Activated gamma-delta T cell (primary cell): ENCODE results near the gene TMUB1.

Source experiments
- DNase-seq: peaks from one replicate; lab custom pipeline; 2025; lab: John Stamatoyannopoulos, UW

TMUB1 gene

DNA sequence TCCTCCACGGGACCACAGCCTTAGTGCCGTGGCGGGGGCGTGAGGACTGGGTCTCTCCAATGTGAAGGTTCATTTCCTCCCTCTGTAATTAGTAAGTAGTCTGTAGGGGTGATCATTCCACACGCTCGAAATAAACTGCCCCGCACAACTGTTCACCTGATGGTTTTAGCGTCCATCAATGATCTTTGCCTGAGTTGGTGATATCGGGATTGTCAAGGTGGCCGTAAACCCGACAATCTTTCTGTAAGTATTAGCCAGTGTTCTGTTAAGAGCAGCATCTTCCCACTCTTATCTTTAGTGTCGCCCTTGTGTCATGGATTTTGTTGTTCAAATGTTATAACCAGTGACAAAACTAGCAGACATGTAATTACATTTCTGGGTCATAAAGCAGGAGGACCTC lies 20.7 kb upstream of the TMUB1 start:
- DNase-seq: no peak

DNA sequence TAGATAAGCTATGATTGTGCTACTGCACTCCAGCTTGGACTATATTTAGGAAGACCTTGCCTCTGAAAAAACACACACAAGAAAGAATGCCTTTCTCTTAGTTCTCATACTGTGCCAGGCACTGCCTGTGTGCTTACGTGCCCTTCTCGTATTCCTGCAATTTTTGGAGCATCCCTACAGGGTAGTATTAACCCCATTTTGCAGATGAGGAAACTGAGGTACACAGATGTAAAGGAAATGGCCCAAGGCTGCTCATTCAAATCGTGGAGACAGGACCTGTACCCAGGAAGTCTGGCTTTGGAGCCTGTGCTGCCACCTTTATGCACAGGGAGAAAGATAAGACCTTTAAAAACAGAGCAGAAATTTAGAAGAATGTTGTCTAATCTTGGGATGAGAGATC lies 19.7 kb upstream of the TMUB1 start:
- DNase-seq: no peak

DNA sequence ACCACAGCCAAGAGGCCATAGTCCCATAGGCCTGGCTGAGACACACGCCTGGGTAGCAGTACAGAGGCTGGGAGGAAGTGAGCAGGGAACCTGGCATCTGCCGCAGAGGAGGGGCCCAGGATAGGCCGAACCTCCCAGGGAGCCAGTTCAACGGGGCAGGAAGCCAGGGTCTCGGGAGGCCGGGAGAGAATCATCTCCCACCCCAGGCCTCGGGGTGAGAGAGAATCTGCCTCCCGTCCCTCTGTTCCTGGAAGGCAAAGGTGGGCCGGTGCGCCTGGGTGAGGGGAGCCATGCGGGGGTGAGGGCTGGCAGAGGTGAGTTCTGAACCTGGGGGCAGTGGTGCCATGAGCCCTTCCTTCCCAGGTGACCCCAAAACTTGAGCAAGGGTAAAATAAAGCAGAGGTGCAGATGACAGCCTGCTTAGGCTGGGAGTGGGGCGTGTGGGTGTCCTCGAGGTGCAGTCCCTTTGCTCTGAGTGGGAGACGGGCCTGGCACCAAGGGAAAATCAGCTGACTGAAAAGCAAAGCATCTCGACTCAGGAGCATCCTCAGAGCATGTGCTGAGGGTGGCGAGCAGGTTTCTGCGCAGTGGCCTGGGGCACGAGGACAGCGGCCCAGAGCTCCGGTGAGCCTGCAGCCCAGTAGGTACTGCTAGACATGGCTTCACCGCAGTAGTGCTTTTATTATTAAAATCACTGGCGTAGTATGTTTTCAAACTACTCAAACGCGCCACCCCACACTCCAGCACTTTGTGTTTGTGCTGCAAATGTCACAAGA lies 18.5 kb upstream of the TMUB1 start:
- DNase-seq: no peak

DNA sequence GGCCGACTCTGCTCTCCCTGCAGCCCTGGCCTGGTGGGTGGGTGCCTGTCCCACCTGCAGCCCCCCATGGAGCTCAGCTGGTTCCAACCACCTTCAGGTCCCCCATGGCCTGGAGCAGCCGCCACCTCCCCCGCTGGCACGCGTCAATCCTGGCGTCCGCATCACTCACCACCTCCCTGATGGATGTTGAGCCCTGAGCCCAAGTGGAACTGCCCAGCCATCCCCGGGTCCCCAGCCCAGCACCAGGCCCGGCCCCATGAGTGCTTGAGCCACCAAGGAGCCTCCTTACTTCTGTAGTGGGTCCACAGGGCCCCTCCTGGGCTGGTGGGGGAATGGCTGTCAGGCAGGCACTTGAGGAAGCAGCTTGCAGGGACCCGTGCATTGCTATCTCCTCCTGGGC lies 17.6 kb upstream of the TMUB1 start:
- no peak for DNase-seq

DNA sequence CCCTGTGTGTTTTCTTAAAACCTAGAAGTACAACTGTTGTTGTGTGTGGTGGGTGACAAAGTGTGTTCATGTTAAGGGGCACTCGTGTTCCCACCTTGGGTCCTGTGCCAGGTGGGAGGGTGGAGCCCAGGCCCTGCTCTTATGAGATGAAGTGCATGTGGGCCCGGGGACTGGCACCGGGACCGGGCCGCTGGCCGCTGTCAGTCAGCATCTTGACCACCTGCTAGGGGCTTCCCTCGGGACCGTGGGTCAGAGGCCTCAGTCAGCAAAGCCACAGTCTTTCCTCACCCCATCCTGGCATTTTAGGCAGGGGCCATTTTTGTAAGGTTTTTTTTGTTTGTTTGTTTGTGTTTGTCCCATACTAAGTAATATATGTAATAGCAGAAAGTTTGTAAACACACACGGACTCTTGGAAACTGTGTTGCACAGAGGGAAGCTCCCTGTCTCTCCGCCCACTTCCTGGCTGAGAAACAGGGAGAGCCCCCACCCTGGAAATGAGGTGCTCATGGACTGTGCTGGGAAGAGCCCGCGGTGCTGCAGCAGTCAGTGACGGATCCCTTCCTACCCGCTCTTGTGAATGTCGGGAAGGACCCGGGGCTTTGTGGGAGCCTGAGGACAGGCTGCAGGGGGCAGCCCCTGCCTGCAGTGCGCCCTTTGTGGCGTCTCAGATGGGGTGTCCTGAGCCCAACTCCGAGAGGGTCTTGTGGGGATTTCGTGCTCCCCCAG lies 16.4 kb upstream of the TMUB1 start:
- no peak for DNase-seq

DNA sequence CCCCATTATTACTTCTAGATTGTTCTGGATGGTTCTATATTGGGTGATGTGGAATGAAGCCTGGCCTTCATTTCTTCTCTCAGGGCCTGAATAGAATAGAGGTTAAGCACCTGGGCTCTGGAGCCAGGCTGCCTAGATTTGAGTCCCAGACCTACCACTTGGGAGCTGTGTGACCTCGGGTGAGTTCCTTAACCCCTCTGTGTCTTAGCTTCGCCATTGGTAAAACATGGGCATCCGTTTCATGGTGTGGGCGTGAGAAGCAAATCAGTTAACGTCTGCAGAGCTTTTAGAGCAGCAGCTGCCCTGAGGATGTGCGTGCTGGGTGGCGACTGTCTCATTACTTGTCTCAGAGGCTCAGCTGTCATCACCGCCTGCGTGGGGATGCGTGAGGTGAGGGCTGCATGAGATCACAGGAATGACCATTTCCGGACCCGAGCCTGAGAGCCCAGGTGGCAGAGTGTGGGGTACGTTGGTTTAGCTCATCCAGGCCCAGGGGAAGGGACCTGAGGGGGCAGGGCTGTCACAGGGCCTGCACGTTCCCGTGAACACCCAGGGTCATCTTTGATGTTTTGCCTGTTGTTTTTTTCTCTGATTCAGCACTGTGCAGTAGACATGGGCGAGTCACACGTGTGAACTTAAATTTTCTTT lies 12.7 kb upstream of the TMUB1 start:
- DNase-seq: no peak

DNA sequence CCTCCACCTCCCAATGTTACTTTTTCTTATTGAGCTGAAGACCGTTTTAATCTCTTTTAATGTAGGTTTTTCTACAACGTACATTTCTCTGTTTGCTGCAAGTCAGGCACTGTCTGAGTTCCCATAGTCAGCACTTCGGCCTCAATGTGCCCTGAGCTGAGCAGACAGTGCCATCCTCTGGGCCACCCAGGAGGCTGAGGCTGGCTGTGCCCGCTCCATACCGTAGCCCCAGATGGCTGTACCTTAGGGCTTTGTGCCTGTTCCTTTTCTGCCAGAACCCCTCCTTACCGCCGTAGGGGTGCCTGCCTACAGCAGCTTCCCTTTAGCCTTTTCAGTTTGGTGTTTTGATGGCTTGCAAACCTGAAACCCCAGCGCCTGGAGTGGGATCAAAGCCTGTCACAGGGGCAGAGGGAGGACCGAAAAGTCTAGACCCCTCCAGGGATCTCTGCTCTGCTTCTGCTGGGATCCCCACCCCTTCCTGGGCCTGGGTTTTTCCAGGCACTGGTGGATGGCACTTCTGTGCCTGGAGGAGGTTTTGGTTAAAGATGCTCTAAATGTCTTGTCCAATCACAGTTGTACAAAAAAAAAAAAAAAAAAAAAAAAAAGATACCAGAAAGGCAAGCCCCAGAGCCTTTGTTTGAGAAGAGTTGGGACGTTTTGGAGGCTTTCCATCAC lies 12.0 kb upstream of the TMUB1 start:
- DNase-seq: no peak

DNA sequence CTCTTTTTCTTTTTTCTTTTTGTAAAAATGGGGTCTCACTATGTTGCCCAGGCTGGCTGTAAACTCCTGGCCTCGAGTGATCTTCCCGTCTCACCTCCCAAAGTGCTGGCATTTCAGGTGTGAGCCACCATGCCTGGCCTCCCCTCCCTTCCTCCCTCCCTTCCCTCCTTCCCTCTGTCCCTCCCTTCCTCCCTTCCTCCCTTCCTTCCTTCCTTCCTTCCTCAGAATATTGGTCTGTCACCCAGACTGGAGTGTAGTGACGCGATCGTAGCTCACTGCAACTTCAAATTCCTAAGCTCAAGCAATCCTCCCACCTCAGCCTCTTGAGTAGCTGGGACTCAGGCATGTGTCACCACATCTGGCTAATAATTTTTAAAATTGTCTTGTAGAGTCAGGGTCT lies 11.4 kb upstream of the TMUB1 start:
- no peak for DNase-seq

DNA sequence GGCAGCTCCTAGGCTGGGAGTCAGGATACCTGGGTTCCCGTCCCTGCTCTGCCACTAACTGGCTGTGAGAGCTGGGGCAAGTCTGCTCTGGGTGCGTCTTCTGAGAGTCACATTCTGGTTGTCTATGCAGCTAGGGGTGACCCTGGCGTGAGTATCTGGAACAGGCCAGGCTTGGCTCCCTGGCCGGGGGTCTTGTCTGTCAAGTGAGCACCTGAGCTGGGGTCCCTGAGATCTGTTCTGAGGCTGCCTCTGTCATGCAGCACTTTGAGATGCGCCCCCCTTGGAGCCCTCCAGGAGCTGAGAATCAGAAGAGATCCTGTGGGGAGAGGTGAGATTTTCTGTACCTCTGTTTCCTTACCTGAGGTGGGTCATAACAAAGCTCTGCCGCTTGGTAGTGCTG lies 10.5 kb upstream of the TMUB1 start:
- DNase-seq: no peak

DNA sequence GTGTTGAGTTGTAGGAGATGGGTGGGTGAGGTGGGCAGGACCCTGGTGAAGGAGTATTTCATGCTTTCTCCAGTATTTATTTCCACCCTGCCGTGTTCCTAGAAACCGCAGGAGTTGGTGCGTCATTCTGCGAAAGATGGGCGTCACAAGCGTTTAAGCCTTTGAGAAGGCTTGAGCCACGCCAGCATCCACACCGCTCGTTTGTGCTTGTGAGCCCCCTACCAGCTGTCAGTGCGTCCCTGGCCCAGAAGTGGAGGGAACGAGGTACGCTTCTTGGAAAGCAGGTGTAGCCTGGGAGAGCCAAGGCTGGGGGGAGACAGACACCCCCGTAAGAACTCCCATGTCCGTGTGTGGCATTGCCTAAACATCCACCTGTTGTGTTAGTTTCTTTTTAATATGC lies 8.7 kb upstream of the TMUB1 start:
- DNase-seq: no peak

DNA sequence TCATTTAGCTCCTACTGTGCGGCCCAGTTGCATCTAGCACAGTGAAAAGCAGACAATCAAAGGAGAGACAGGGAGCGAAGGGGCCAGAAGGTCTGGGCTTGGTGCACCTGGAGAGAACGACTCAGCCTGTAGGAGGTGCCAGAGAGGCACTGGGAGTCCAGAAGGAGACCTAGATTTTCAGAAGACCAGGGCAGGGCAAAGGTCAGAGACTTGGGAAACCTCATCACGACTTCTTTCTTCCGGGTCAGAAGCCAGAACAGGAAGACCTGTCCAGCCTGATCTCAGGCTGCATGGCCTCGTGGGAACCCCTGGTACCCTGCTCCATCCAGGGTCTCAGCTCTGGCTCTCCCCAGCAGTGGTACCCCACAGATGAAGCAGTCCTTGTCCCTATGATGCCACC lies 8.1 kb upstream of the TMUB1 start:
- DNase-seq: no peak

DNA sequence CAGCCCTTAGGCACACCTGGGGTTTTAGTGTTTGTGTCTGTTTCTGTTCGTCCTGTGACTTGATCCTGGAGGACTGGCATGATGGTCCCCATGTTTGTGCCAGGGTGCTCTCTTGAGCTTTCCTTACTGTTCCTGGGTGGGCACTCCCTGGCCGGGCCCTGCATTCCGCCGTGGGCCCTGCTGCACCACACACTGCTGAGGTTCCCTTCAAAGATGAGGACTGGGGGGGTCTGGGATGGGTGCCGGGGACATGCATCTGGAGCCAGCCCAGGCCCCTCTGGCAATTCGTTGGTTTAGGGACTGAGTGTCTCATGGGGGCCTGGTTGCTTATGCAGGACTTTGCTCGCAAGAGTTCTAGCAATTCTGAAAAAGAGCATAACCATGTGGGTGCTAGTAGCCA lies 7.7 kb upstream of the TMUB1 start:
- no peak for DNase-seq

DNA sequence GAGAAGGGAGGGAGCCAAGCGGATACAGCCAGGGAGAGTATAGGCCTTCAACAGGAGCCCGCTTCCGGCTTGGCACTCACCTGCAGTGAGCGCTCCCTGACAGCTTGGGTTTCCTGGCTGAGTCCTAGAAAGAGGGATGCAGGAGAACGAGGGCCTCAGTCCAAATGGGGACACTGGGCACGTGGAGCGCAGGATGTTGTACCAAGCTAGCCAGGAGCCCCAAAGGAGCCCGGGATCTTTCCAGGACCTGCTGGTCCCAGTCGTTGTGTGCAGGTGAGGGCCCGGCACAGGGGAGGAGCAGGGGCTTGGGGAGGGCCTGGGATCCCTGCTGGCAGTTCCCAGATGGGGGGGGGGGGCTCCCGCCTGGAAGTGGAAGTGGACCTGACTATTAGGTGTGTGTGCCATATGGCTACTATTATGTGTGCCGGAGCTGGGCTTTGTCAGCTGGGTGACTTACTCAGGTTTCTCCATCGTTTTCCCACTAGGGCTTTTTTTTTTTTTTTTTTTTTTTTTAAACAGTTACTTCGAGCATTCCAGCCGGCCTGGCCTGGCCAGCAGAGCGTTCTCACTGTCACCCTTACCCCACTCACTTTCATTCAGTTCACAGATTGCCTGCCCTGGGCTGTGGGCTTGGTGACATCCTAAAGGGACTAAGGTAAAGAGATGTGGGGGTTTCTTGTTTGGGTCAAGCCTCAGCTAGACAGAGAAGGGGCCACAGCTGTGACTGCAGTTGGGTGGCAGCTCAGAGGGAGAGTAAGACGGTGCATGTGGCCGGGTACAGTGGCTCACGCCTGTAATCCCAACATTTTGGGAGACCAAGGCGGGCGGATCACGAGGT lies 6.8 kb upstream of the TMUB1 start:
- no peak for DNase-seq

DNA sequence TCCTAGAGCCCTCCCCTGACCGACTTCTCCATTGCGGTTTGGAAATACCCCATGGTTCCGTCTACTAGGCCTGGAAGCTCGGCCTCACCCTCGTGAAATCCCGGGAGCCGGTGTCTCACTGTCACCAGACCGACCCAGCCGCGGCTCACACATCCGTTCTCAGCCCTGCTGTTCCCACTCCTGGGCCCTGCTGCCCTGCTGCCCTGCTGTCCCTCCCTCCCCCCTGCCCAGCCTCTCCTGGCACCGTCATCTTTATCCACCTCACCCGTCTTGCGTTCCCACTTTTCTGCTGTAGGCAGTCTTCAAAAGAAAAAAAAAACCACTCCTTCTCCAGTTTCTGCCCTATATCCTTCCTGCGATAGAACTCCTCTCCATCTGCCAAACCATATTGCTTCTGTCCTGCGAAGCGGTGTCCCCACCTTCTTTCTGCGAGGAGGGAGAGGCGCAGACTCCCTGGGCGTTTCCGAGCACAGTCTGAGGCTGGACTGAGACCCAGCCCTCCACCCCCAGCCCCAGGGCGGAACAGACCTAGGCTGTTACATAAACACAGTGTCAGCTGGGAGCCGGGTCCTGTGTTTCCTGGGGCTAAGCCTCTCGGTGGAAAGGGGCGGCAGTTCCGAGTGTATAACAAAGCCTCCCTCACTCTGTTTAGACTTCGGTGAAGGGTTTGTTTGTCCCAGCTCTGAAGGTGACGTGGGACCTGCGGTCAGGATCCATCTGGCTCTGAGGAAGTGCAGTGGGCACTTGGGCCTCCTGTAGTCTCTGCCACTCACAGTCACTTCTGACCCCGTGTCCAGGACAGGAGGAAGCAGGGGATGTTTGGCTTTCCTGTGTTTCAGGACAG lies 5.8 kb upstream of the TMUB1 start:
- DNase-seq: no peak

DNA sequence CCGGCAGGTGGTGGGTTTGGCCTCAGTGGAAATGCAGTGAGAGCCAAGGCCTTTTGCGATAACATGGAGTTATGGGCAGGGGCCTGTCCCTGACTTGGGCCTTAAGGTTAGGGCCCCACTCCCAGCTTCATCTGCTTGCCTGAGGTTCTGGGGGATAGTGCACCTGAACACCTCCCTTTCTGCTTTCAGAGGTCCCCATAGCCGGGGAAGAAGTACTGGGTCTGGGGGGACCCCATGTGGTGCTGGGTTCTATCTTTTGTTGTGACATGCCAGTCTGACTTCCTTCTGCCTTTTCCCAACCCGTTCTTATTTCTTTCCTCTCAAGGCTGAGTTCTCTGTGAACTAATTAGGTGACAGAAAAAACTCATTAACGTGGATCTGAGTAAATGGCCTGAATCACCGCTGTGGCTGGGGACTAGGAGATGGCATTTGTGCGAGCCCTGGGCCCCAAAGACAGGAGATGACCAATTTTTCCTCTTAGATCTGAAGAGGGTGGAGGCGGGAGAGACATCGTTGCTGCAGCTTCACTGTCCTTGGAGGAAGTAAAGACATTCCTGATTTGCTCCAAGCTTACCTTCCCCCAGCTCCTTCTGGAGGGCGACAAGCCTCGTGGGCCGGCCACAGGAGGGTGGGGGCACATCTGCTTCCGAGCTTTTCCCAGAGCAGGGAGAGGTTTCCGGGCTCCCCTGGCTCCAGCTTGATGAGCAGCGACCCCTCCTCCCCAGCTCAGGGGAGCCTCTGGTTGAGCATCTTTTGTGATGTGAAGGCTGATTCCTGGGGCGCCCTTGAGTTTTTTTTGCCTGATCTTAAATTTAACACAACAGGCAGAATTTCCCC lies 4.9 kb upstream of the TMUB1 start:
- no peak for DNase-seq

DNA sequence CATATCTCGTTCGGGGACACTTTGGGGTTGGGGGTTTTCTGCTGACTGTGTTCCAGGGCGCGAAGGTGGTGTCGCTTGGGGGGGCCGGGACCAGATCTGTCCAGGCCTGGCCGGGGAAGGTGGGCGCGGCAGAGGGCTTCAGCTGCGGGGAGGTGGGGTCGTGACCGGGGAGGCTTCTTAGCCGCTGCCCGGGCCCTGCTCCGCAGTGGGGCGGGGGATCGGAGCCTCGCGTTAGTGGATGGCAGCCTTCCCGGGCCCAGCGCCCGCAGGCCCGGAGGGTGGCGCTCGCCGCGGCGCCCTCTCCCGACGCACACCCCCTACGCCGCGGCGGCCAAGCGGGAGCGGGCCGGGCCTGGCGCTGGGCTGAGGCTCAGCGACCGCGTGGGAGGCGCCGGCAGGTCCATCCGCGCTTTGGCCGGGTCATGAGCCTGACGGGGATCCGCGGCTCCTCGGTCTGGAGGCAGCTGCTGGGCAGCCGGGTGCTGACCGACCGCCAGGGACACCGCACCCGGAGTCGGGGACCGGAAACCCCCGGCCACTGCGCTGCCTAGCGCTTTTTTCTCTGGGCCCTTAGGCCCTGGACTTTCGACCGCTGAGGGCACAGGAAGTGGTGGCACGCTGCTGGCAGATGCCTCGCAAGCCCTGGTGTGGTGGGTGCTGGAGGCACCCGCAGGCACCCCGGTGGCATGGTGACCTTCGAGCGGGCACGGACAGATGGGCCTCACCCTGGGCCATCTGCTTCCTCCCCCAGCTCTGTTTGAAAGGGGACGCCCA lies 4.1 kb upstream of the TMUB1 start:
- no peak for DNase-seq

DNA sequence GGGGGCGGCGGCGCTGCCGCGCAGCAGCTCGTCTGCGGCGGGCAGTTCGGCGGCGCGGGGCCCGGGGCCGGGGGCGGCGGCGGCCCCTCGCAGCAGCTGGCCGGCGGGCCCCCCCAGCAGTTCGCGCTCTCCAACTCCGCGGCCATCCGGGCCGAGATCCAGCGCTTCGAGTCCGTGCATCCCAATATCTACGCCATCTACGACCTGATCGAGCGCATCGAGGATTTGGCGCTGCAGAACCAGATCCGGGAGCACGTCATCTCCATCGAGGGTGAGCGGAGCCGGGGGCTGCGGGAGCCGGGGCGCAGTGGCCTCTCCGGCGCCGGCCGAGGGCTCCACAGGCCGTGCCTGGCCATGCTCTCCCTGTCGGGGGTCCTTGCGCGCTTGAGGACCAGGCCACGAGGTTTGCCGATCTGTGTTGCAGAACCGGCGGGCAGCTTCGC lies 3.5 kb upstream of the TMUB1 start:
- no peak for DNase-seq

DNA sequence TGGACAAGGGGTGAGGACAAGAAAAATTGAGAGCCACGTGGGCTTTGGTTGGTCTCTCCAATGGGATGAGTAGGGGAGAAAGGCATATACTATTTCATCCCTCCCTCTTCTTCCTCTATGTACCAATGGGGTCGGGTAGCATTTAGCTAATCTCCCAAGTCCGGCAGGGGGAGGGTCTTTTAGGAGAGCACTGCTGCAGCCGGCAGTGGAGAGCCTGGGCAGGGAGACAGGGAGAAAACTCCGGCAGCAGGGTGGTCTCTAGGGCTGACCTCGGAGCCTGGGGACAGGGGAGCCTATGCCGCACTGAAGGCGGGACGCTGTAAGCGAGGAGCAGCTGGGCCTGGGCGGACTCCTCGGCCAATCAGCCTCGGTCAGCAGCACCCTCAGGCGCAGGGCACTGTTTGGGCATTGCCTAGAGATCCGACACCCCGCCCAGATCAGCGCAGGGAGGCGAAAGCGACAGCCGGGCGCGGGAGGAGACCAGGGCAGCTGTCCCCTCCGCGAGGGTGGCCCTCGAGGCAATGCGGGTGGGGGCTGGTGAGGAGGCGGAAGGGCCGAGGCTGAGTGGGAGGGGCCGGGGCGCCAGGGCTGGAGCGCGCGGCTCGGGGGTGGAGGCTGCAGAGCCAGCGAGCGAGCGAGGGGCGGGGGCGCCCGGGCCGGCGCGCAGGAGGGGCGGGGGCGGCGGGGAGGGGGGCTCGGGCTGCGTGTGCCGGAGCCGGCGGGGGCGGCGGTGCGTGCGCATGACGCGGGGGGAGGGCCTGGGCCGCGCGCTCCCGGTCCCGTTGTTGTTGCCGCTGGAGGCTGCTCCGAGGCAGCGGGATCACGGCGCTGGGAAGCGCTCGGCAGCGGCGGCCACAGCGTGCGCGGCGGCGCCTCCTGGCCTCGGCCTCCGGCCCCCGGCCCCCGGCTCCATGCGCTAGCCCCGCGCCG lies 2.7 kb upstream of the TMUB1 start, which contains the start of gene AGAP3:
TSS of gene AGAP3 (plus strand) at position 785 of the 930 bp plus-strand sequence. CDS start 267 bp downstream, outside the sequence.
- peak; percentile 62 for DNase-seq
